HUES64 (cell line): Measurements from ENCODE around the gene RASGRF2.
"Not testable (repeated sequence)": the region's sequence is repeated elsewhere in the genome, so short reads cannot be mapped to it uniquely, and the experiment has no call there.

Experiments
- H3K27ac ChIP-seq: 2 replicates; pipeline ENCODE4 v1.7.0; 2013; ENCODE audit warnings: low read depth, low read length, inconsistent platforms
- H3K27me3 ChIP-seq: 2 replicates; pipeline ENCODE4 v1.6.1; 2013; ENCODE audit warnings: mild to moderate bottlenecking, low read length; ENCODE audit not compliant: insufficient read depth
- H3K36me3 ChIP-seq: 2 replicates; pipeline ENCODE4 v1.6.1; 2013; ENCODE audit warnings: mild to moderate bottlenecking, low read length; ENCODE audit not compliant: insufficient read depth
- H3K4me1 ChIP-seq: 2 replicates; pipeline ENCODE4 v1.6.1; 2013; ENCODE audit warnings: mild to moderate bottlenecking, low read length, moderate library complexity; ENCODE audit not compliant: insufficient read depth
- H3K4me3 ChIP-seq: 2 replicates; pipeline ENCODE4 v1.5.1; 2013; ENCODE audit warnings: mild to moderate bottlenecking, low read length, moderate library complexity
- H3K9ac ChIP-seq: 2 replicates; pipeline ENCODE4 v1.6.1; 2013; ENCODE audit warnings: mild to moderate bottlenecking, low read depth, low read length
- H3K9me3 ChIP-seq: 2 replicates; pipeline ENCODE4 v1.6.1; 2013; ENCODE audit warnings: low read depth, low read length; ENCODE audit not compliant: insufficient read depth
- WGBS: fragments of 150-250, 120-280 bp; methylation state at CpG from one replicate; pipeline ENCODE4 v1.1.7; 2013; ENCODE audit warnings: missing lambda C conversion rate; 5-methylcytosine and 5-hydroxymethylcytosine counted together

RASGRF2 gene

GRCh38 chr5:81022688-81023084, 62.5 kb downstream of the RASGRF2 start:
- H3K36me3 ChIP-seq, result no peaks in the 10 kb centered on the region
- no peaks in the 10 kb centered on the region for H3K27me3 ChIP-seq
- peaks cover 1% of the 10 kb centered on the region; the same call in 1 of the 2 replicates for H3K9me3 ChIP-seq
- WGBS, result 95% methylated on average over 5 of the region's 5 CpGs
- no peak overlapping the region for H3K27ac ChIP-seq
- no peak overlapping the region for H3K4me3 ChIP-seq
- no peak overlapping the region for H3K9ac ChIP-seq
- 0 out of 2 replicates have a peak, but pooled peaks cover 3% of the 10 kb centered on the region for H3K4me1 ChIP-seq

- WGBS, result 90% methylated on average over 2 of the region's 2 CpGs
- 0 out of 2 replicates have a peak, but pooled peaks cover 3% of the 10 kb centered on the region for H3K4me1 ChIP-seq
Observed at GRCh38 chr5:81023261-81023970, 63.3 kb downstream of the RASGRF2 start.

GRCh38 chr5:81027481-81028058, 67.4 kb downstream of the RASGRF2 start:
- WGBS, result 91% methylated on average over 4 of the region's 5 CpGs
- no peak overlapping the region for H3K27ac ChIP-seq
- H3K9ac ChIP-seq, result no peak overlapping the region
- H3K36me3 ChIP-seq, result no peaks in the 10 kb centered on the region
- H3K9me3 ChIP-seq, result peaks cover 13% of the 10 kb centered on the region
- no peaks in the 10 kb centered on the region for H3K27me3 ChIP-seq
- H3K4me3 ChIP-seq, result no peak overlapping the region
- no peaks in the 10 kb centered on the region for H3K4me1 ChIP-seq

More at GRCh38 chr5:81023261-81023970, 63.3 kb downstream of the RASGRF2 start:
- H3K9me3 ChIP-seq, result peaks cover 9% of the 10 kb centered on the region
- no peaks in the 10 kb centered on the region for H3K36me3 ChIP-seq
- no peak overlapping the region for H3K4me3 ChIP-seq
- no peak overlapping the region for H3K27ac ChIP-seq
- H3K9ac ChIP-seq, result no peak overlapping the region
- H3K27me3 ChIP-seq, result no peaks in the 10 kb centered on the region

- H3K27ac ChIP-seq, H3K36me3 ChIP-seq, H3K9ac ChIP-seq, H3K27me3 ChIP-seq, H3K4me3 ChIP-seq, H3K4me1 ChIP-seq: not testable (repeated sequence)
- H3K9me3 ChIP-seq, result peaks cover 13% of the 10 kb centered on the region
- whole genome bisulfite sequencing, result 97% methylated on average over 6 of the region's 6 CpGs
Observed at GRCh38 chr5:81028888-81029287, 68.7 kb downstream of the RASGRF2 start.

GRCh38 chr5:81029736-81030135, 69.6 kb downstream of the RASGRF2 start:
- H3K9ac ChIP-seq, result not testable (repeated sequence)

GRCh38 chr5:81030236-81031034, 70.3 kb downstream of the RASGRF2 start:
- 98% methylated on average over 2 of the region's 3 CpGs for WGBS

More at GRCh38 chr5:81029736-81030135, 69.6 kb downstream of the RASGRF2 start:
- peaks cover 13% of the 10 kb centered on the region for H3K9me3 ChIP-seq
- H3K4me3 ChIP-seq, H3K36me3 ChIP-seq, H3K27me3 ChIP-seq, H3K4me1 ChIP-seq, H3K27ac ChIP-seq: not testable (repeated sequence)
- WGBS, result 92% methylated on average over 4 of the region's 4 CpGs

GRCh38 chr5:81035522-81035921, 75.4 kb downstream of the RASGRF2 start:
- no peaks in the 10 kb centered on the region for H3K36me3 ChIP-seq
- H3K9me3 ChIP-seq, result peaks cover 5% of the 10 kb centered on the region; the same call in 1 of the 2 replicates
- H3K9ac ChIP-seq, result no peak overlapping the region
- no peak overlapping the region for H3K4me3 ChIP-seq
- no peak overlapping the region for H3K27ac ChIP-seq
- 93% methylated on average over 1 of the region's 2 CpGs for WGBS
- H3K4me1 ChIP-seq, result no peaks in the 10 kb centered on the region
- no peaks in the 10 kb centered on the region for H3K27me3 ChIP-seq

More at GRCh38 chr5:81030236-81031034, 70.3 kb downstream of the RASGRF2 start:
- not testable (repeated sequence) for H3K4me3 ChIP-seq, H3K27ac ChIP-seq, H3K9ac ChIP-seq, H3K36me3 ChIP-seq, H3K4me1 ChIP-seq, H3K27me3 ChIP-seq
- H3K9me3 ChIP-seq, result peaks cover 13% of the 10 kb centered on the region

GRCh38 chr5:81038495-81038894, 78.3 kb downstream of the RASGRF2 start:
- no peaks in the 10 kb centered on the region for H3K4me1 ChIP-seq
- no peaks in the 10 kb centered on the region for H3K36me3 ChIP-seq
- peaks cover 5% of the 10 kb centered on the region; the same call in 1 of the 2 replicates for H3K9me3 ChIP-seq
- no peak overlapping the region for H3K9ac ChIP-seq
- H3K27ac ChIP-seq, result no peak overlapping the region
- whole genome bisulfite sequencing, result 90% methylated on average over 1 of the region's 1 CpG
- H3K27me3 ChIP-seq, result no peaks in the 10 kb centered on the region
- no peak overlapping the region for H3K4me3 ChIP-seq

GRCh38 chr5:81044868-81045267, 84.7 kb downstream of the RASGRF2 start:
- H3K4me1 ChIP-seq, result no peaks in the 10 kb centered on the region
- no peak overlapping the region for H3K27ac ChIP-seq
- no peaks in the 10 kb centered on the region; the same call in 1 of the 2 replicates for H3K36me3 ChIP-seq
- WGBS, result 86% methylated on average over 4 of the region's 4 CpGs
- H3K27me3 ChIP-seq, result no peaks in the 10 kb centered on the region
- H3K4me3 ChIP-seq, result no peak overlapping the region
- no peaks in the 10 kb centered on the region for H3K9me3 ChIP-seq
- no peak overlapping the region for H3K9ac ChIP-seq

GRCh38 chr5:81045389-81045807, 85.2 kb downstream of the RASGRF2 start:
- H3K9me3 ChIP-seq, result no peaks in the 10 kb centered on the region
- no peak overlapping the region for H3K9ac ChIP-seq
- no peak overlapping the region for H3K27ac ChIP-seq
- no peak overlapping the region for H3K4me3 ChIP-seq
- H3K36me3 ChIP-seq, result no peaks in the 10 kb centered on the region; the same call in 1 of the 2 replicates
- H3K4me1 ChIP-seq, result no peaks in the 10 kb centered on the region
- H3K27me3 ChIP-seq, result no peaks in the 10 kb centered on the region

- H3K36me3 ChIP-seq, result no peaks in the 10 kb centered on the region; the same call in 1 of the 2 replicates
- no peak overlapping the region for H3K4me3 ChIP-seq
- H3K27me3 ChIP-seq, result no peaks in the 10 kb centered on the region
- no peak overlapping the region for H3K9ac ChIP-seq
- WGBS, result 91% methylated on average over 2 of the region's 2 CpGs
- H3K27ac ChIP-seq, result no peak overlapping the region
- H3K9me3 ChIP-seq, result no peaks in the 10 kb centered on the region
- H3K4me1 ChIP-seq, result no peaks in the 10 kb centered on the region
Observed at GRCh38 chr5:81046041-81046440, 85.9 kb downstream of the RASGRF2 start.
